Fibroblast of the conjunctiva (primary cell): ENCODE measurements around the gene RAB3GAP1.
"Not testable (repeated sequence)": the region's sequence is repeated elsewhere in the genome, so short reads cannot be mapped to it uniquely, and the experiment has no call there.

Experiments used
- DNase-seq: peaks from one replicate; pipeline ENCODE4 v3.0.0-alpha.2; 2010; ENCODE audit warnings: low read depth

Gene RAB3GAP1

GRCh38 chr2:135055182-135055786 lies 3.2 kb downstream of the RAB3GAP1 start:
- peak; percentile 20 for DNase-seq

DNA sequence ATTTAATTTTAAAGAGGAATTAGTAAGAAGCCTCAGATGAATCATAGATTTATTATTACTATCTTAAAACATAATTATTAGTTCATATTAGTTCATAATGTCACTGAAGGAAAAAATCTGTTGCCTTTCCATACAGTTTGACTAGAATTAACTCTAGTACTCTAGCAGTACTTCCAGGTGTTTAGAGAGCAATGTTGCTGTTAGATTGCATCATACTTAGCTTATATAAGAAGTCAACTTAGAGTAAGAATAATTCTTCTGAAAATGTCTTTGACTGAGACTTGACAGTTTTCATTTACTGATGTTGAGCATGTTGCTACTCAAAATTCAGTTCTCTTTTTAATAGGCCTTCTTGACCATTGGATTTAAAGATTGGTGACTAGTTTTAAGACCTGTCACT lies 4.7 kb downstream of the RAB3GAP1 start:
- peak; percentile 28 for DNase-seq

DNA sequence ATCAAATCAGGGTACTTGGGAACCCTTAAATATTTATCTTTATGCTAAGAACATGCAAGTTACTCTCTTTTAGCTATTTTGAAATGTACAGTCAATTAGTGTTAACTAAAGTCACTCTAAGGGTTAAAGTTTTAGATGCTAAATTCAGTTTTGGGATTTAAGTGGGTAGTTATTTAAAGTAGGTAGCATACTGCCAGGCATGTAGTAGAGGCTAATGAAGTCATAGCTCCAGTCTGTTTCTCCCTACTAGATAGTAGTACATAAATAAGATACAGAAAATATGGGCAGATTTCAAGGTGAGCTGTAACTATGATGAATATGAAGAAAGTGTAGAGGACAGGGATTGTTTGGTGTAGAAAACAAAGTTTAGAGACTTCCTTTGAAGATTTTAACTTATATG lies 7.5 kb downstream of the RAB3GAP1 start:
- DNase-seq, result no peak

DNA sequence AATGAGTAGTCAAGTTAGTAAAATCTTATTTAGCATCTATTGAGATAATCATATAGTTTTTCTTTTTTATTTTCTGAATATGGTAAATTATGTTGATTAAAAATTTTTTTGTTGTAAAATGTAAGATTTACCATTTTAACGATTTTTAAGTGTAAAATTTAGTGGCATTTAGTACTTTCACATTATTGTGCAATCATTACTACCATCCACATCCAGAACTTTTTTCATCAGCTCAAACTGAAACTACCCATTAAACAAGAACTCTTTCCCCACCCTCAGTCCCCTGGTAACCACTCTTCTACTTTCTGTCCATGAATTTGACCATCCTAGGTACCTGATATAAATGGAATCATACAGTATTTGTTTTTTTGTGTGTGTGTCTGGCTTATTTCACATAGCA lies 11.1 kb downstream of the RAB3GAP1 start:
- no peak for DNase-seq

DNA sequence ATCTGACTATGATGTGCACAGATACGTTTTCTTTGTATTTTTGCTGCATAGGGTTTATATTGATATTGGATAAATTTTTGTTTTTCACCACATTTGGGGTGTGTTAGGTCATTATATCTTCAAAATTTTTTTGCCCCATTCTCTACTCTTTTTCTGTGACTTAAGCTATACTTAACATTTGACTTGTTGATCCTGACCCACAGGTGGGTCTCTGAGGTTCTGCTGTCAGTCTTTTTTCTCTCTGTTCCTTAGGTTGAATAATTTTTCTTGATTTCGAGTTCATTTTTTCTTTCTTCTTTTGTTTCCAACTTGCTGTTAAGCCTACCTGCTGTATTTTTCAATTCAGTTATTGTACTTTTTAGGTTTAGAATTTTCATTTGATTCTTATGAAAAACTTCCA lies 12.1 kb downstream of the RAB3GAP1 start:
- no peak for DNase-seq

DNA sequence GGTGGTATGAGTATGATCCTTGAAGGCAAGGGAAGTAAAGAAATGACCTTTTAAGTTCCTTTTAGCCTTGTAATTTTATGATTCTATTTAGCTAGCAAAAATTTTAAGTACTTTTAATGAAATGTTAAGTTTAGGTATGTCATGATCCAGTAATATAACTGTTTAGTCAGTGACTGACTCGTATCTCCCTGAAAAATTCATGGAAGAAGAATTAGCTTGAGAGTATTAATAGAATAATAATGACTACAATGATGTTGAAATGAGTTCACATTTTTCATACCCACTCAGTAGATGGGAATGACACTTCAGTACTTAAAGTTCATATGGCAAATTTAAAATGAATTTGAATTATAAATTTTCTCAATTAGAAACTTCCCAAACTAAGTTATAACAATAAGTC lies 14.6 kb downstream of the RAB3GAP1 start:
- no peak for DNase-seq

GRCh38 chr2:135072125-135072997 lies 20.3 kb downstream of the RAB3GAP1 start:
- DNase-seq, result no peak

- no peak for DNase-seq
These were observed 22.1 kb downstream of the RAB3GAP1 start for GRCh38 chr2:135074216-135074615.

- DNase-seq, result no peak
These were observed 24.5 kb downstream of the RAB3GAP1 start for GRCh38 chr2:135076556-135076955.

- DNase-seq, result no peak
These were observed 26.3 kb downstream of the RAB3GAP1 start for GRCh38 chr2:135078417-135078816.

DNA sequence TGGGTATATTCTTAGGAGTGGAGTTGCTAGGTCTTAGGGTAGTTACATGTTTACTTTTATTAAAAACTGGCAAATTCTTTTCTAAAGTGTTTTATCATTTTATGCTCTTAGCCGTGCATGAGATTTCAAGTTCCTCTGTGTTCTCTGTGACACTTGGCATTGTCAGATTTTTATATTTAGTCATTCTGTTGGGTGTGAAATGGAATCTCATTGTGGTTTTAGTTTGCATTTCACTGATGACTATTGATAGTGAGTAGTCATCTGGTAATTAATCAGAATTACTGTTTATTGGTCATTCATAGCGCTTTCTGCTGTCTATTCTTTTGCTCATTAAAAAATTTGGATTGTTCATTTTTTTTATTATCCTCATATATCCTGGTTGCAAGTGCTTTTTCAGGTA lies 34.1 kb downstream of the RAB3GAP1 start:
- DNase-seq, result no peak

DNA sequence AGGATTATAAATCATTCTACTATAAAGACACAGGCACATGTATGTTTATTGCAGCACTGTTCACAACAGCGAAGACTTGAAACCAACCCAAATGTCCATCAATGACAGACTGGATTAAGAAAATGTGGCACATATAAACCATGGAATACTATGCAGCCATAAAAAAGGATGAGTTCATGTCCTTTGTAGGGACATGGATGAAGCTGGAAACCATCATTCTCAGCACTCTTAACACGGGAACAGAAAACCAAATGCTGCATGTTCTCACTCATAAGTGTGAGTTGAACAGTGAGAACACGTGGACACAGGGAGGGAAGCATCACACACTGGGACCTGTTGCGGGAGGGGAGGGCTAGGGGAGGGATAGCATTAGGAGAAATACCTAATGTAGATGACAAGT lies 37.5 kb downstream of the RAB3GAP1 start:
- DNase-seq, result not testable (repeated sequence)

GRCh38 chr2:135091681-135092080 lies 39.6 kb downstream of the RAB3GAP1 start:
- DNase-seq, result no peak

DNA sequence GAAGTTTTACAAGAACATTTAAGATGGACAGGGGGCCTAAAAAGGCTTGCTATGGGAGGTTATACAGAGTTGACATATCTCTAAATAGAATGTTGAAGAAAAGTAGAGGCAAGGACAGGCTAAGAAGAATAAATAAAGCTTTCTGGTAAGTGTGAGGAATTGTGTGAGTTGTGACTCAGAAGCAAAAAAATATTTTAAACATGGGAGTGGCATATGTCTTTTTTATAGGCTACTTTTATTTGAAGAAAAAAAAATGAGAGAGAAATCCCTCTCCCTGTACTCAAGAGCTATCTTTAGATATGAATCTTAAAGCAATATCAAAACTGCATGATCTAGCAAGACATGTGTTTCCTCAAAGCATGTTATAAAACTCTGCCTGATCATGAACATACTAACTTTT lies 41.1 kb downstream of the RAB3GAP1 start:
- no peak for DNase-seq

DNA sequence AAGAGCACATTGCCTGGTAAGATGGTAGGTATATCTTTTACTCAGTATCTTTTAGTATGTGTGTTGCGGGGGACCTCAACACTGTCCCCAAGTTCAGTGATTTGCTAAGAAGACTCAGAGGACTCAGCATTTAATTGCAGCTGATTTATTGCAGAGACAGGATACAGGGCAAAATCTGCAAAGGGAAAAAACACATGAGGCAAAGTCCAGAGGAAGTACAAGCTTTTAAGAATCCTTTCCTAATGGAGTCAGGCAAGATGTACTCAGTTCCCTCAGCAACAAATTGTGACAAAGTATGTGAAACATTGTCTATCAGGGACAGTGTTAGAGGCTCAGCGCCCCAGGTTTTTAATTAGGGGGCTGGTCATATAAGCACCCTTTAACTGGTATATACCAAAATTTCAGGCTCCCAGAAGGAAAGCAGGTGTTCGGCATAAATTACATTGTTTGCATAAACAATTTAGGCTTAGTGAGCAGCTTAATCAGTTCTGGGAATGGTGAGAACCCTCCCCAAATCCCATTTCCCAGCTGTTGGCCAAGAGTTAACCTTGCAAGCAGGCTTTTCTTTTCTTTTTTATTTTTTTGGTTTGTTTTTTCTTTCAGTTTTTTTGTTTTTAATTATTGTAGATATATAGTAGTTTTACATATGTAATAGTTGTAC lies 41.7 kb downstream of the RAB3GAP1 start:
- no peak for DNase-seq

- DNase-seq, result no peak
These were observed 42.4 kb downstream of the RAB3GAP1 start for GRCh38 chr2:135094508-135094907.

DNA sequence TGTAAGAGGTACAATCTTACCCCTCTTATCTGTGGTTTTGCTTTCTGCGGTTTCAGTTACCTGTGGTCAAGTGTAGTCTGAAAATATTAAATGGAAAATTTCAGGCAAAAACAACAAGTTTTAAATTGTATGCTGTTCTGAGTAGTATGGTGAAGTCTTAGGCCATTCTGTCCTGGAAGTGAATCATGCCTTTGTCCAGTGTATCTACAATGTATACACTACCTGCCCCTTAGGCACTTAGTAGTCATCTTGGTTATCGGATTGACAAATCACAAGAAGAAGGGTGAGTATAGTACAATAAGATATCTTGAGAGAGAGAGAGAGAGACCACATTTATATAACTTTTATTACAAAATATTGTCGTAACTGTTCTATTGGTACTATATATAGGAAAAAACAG lies 43.5 kb downstream of the RAB3GAP1 start:
- no peak for DNase-seq

DNA sequence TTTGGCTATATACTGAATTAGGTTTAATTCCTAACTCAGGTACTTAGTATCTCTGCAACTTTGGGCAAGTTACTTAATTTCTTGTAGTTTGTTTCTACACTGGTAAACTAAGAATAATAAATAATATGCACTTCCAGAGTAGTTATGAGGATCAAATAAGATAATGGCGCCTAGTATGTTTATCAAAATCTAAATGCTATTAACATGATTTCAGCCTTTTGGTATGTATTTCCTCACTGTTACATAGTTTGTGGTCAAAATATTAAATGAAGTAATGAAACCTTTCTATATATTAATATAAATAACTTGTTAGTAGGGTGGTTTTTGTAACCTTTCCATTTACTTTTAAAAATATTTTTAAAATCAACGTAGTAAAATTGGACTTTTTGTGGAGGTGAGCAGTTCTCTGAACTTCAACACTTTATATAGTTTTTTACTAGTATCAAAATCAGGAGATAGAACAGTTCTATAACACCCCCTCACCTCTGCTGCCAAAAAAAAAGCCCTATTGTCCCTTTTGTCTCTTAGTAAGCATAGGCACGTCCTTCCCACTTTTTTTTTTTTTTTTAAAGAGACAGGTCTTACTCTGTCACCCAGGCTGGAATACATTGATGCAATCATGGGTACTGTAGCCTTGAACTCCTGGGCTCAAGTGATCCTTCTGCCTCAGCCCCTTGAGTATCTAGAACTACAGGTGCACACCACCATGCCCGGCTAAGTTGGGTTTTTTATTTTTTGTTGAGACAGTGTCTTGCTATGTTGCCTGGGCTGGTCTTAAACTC lies 44.8 kb downstream of the RAB3GAP1 start:
- DNase-seq, result no peak

DNA sequence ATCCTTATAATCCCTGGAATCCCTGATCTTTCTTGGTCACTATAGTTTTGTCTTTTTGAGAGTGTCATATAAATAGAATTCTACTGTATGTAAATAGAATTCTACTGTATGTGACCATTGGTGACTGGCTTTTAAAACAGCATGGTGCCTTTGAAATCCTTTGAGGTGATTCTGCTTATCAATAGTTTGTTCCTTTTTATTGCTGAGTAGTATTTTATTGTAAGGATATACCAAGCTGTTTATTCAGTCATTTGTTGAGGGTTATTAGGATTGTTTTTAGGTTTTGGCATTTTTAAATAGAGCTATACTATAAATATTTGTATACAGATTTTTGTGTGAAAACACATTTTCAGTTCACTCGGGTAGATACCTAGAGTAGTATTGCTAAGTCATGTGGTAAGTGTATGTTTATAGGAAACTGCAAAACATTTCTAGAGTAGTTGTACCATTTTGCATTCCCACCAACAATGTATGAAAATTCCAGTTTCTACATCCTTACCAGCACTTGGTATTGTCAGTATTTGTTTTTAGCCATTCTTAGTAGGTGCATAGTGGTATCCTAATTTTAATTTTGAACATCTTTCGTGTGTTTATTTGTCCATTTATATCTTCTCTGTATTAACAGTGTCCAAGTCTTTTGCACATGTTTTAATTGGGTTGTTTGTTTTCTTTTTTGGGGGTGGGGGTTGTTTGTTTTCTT lies 45.6 kb downstream of the RAB3GAP1 start:
- DNase-seq, result no peak

- no peak for DNase-seq
These were observed 47.9 kb downstream of the RAB3GAP1 start for GRCh38 chr2:135099802-135100483.

- DNase-seq, result no peak
These were observed 51.8 kb downstream of the RAB3GAP1 start for GRCh38 chr2:135103843-135104242.
